H9 (cell line): ENCODE results near the gene EPYC. TPM values are rescaled to one million over a fixed set of nuclear protein-coding genes. Genes with fewer than 3 reads are reported as not detected.

Experiments
- DNase-seq: peaks from one replicate; pipeline ENCODE4 v3.0.0-alpha.2; 2017
- H2AFZ ChIP-seq: one replicate; pipeline ENCODE4 v1.6.1; 2013; ENCODE audit warnings: mild to moderate bottlenecking, low read length, control low read depth, moderate library complexity
- H2AK5ac ChIP-seq: 2 replicates; pipeline ENCODE4 v1.6.1; 2013; ENCODE audit warnings: low read length, control low read depth, mixed read lengths; ENCODE audit not compliant: insufficient read length
- H2BK120ac ChIP-seq: one replicate; pipeline ENCODE4 v1.6.1; 2013; ENCODE audit warnings: low read depth, mild to moderate bottlenecking, low read length, control low read depth, inconsistent platforms; ENCODE audit not compliant: poor library complexity, severe bottlenecking
- H2BK12ac ChIP-seq: 2 replicates; pipeline ENCODE4 v1.6.1; 2013; ENCODE audit warnings: low read length, control low read depth, mixed read lengths, low read depth; ENCODE audit not compliant: insufficient read length
- H2BK15ac ChIP-seq: 2 replicates; pipeline ENCODE4 v1.6.1; 2013; ENCODE audit warnings: low read depth, low read length, control low read depth
- H2BK20ac ChIP-seq: one replicate; pipeline ENCODE4 v1.6.1; 2013; ENCODE audit warnings: low read depth, mild to moderate bottlenecking, low read length, control low read depth, inconsistent platforms; ENCODE audit not compliant: poor library complexity, severe bottlenecking
- H2BK5ac ChIP-seq: 2 replicates; pipeline ENCODE4 v1.6.1; 2013; ENCODE audit warnings: low read length, control low read depth, mixed read lengths; ENCODE audit not compliant: insufficient read length
- H3K14ac ChIP-seq: 2 replicates; pipeline ENCODE4 v1.6.1; 2013; ENCODE audit warnings: low read length, control low read depth; ENCODE audit not compliant: insufficient read depth
- H3K18ac ChIP-seq: 2 replicates; pipeline ENCODE4 v1.6.1; 2013; ENCODE audit warnings: low read depth, mild to moderate bottlenecking, mixed read lengths, low read length, control low read depth; ENCODE audit not compliant: insufficient read length
- H3K23ac ChIP-seq: 2 replicates; pipeline ENCODE4 v1.6.1; 2013; ENCODE audit warnings: low read length, control low read depth, mixed read lengths, low read depth; ENCODE audit not compliant: insufficient read length
- H3K23me2 ChIP-seq: 2 replicates; pipeline ENCODE4 v1.6.1; 2013; ENCODE audit warnings: low read depth, mild to moderate bottlenecking, mixed read lengths, low read length, control low read depth; ENCODE audit not compliant: insufficient read length, poor library complexity, severe bottlenecking
- H3K27ac ChIP-seq: 2 replicates; pipeline ENCODE4 v1.5.1; 2013; ENCODE audit warnings: low read length, control low read depth, mixed read lengths, low read depth; ENCODE audit not compliant: insufficient read length
- H3K27me3 ChIP-seq: 2 replicates; pipeline ENCODE4 v1.6.1; 2013; ENCODE audit warnings: low read length, control low read depth, inconsistent platforms; ENCODE audit not compliant: insufficient read depth
- H3K4ac ChIP-seq: 2 replicates; pipeline ENCODE4 v1.6.1; 2013; ENCODE audit warnings: low read depth, mild to moderate bottlenecking, control low read depth, inconsistent platforms, low read length, moderate library complexity
- H3K4me1 ChIP-seq: 2 replicates; pipeline ENCODE4 v1.6.1; 2013; ENCODE audit warnings: low read length, control low read depth, inconsistent platforms; ENCODE audit not compliant: insufficient read depth
- H3K4me2 ChIP-seq: 2 replicates; pipeline ENCODE4 v1.6.1; 2013; ENCODE audit warnings: low read length, control low read depth, mixed read lengths; ENCODE audit not compliant: insufficient read length, insufficient read depth
- H3K56ac ChIP-seq: 2 replicates; pipeline ENCODE4 v1.6.1; 2013; ENCODE audit warnings: low read depth, mild to moderate bottlenecking, mixed read lengths, low read length, control low read depth; ENCODE audit not compliant: insufficient read length
- H3K79me1 ChIP-seq: 2 replicates; pipeline ENCODE4 v1.6.1; 2013; ENCODE audit warnings: low read depth, mild to moderate bottlenecking, moderate library complexity, low read length, control low read depth, inconsistent platforms; ENCODE audit not compliant: insufficient read depth, poor library complexity, severe bottlenecking
- H3K79me2 ChIP-seq: 2 replicates; pipeline ENCODE4 v1.6.1; 2013; ENCODE audit warnings: low read length, control low read depth, inconsistent platforms; ENCODE audit not compliant: insufficient read depth
- H3K9ac ChIP-seq: 2 replicates; pipeline ENCODE4 v1.6.1; 2013; ENCODE audit warnings: low read length, control low read depth, mixed read lengths; ENCODE audit not compliant: insufficient read length; ENCODE audit errors: extremely low read depth
- H3K9me3 ChIP-seq: one replicate; pipeline ENCODE4 v1.6.1; 2013; ENCODE audit warnings: low read depth, low read length, inconsistent platforms; ENCODE audit not compliant: control insufficient read depth
- H3T11ph ChIP-seq: one replicate; pipeline ENCODE4 v1.6.1; 2013; ENCODE audit warnings: mild to moderate bottlenecking, low read length, control low read depth, inconsistent platforms
- H4K20me1 ChIP-seq: one replicate; pipeline ENCODE4 v1.6.1; 2013; ENCODE audit not compliant: control insufficient read depth, insufficient read length, insufficient read depth
- H4K5ac ChIP-seq: 2 replicates; pipeline ENCODE4 v1.6.1; 2013; ENCODE audit warnings: low read depth, mild to moderate bottlenecking, mixed read lengths, low read length, control low read depth; ENCODE audit not compliant: insufficient read length
- H4K8ac ChIP-seq: replicated peaks from 2 replicates; pipeline ENCODE4 v1.6.1; 2013; ENCODE audit warnings: low read length, control low read depth, mixed read lengths, low read depth; ENCODE audit not compliant: insufficient read length
- H4K91ac ChIP-seq: 2 replicates; pipeline ENCODE4 v1.6.1; 2013; ENCODE audit warnings: low read depth, mild to moderate bottlenecking, moderate library complexity, mixed read lengths, low read length, control low read depth; ENCODE audit not compliant: insufficient read length
- H3K27ac Mint-ChIP-seq, 3 experiments: 2 replicates in 2 of 3; 3 replicates in 1 of 3; pipeline ENCODE4 v1.8.0; 2020 to 2021; ENCODE audit warnings: mixed read lengths in 3 of 3, mild to moderate bottlenecking in 1 of 3, moderate library complexity in 1 of 3
- H3K27me3 Mint-ChIP-seq: 2 replicates; pipeline ENCODE4 v1.8.0; 2021; ENCODE audit warnings: low read depth, mild to moderate bottlenecking, moderate library complexity, mixed read lengths
- H3K36me3 Mint-ChIP-seq, 3 experiments: 2 replicates in 2 of 3; 3 replicates in 1 of 3; pipeline ENCODE4 v1.8.0; 2020 to 2021; ENCODE audit warnings: low read depth in 3 of 3, mixed read lengths in 3 of 3; ENCODE audit not compliant: insufficient read depth in 1 of 3
- H3K4me1 Mint-ChIP-seq, 2 experiments: 2 replicates each; pipeline ENCODE4 v1.8.0; 2020; ENCODE audit warnings: mixed read lengths in 2 of 2
- H3K4me3 Mint-ChIP-seq, 2 experiments: 2 replicates in 1 of 2; 3 replicates in 1 of 2; pipeline ENCODE4 v1.8.0; 2020 to 2021; ENCODE audit warnings: mild to moderate bottlenecking in 2 of 2, mixed read lengths in 2 of 2, moderate library complexity in 1 of 2
- H3K9me3 Mint-ChIP-seq, 2 experiments: 2 replicates in 1 of 2; 3 replicates in 1 of 2; pipeline ENCODE4 v1.8.0; 2020; ENCODE audit warnings: mild to moderate bottlenecking in 2 of 2, mixed read lengths in 2 of 2, moderate library complexity in 1 of 2
- CTCF ChIP-seq: fragments of 200-600 bp; sonication (generic); conservative IDR thresholded peaks from 3 replicates; pipeline ENCODE4 v1.8.0; 2021; ENCODE audit warnings: antibody characterized with exemption, mild to moderate bottlenecking
- WGBS: extraction: QIAGEN DNeasy Blood & Tissue Kit; methylation state at CpG from one replicate; pipeline ENCODE4 v1.1.7; 2013; ENCODE audit warnings: missing lambda C conversion rate, low lambda C conversion rate, mixed read lengths; ENCODE audit not compliant: insufficient read length; ENCODE audit errors: extremely low coverage; 5-methylcytosine and 5-hydroxymethylcytosine counted together
- total RNA-seq: library from RNA; stranded (reverse); gene quantifications from 2 replicates; pipeline ENCODE4 v1.2.1, GENCODE V29; 2021

Gene EPYC
- total RNA-seq, 1 experiment from 2014 or later, result not detected

GRCh38 chr12:90917431-90917830 lies 87.3 kb downstream of the EPYC start:
- Mint-ChIP-seq H3K4me1 (peaks cover 8% of the 10 kb centered on the region in 2 experiments), H3K9me3 (peaks cover 6% of the 10 kb centered on the region in 2 experiments; a peak in 4 of 5 replicates), H3K27me3 (no peaks in the 10 kb centered on the region), H3K36me3 (peaks cover 0 to 4% (median 0%) of the 10 kb centered on the region in 3 experiments; a peak in 2 of 7 replicates), H3K27ac (no peak overlapping the region), H3K4me3 (no peak overlapping the region)
- Histone ChIP-seq H3K27ac (no peak overlapping the region), H4K8ac (no peak overlapping the region), H3K79me1 (no peaks in the 10 kb centered on the region), H3K14ac (no peak overlapping the region), H2AK5ac (no peak overlapping the region), H4K5ac (no peak overlapping the region), H3K79me2 (no peaks in the 10 kb centered on the region), H2BK20ac (no peak overlapping the region), H4K20me1 (no peaks in the 10 kb centered on the region), H2BK120ac (no peak overlapping the region), H2AFZ (no peak overlapping the region), H2BK5ac (no peak overlapping the region), H3K4me1 (no peaks in the 10 kb centered on the region), H3K23ac (no peak overlapping the region), H3K9me3 (no peaks in the 10 kb centered on the region), H3K9ac (no peak overlapping the region), H3T11ph (no peak overlapping the region), H3K23me2 (no peaks in the 10 kb centered on the region), H2BK12ac (no peak overlapping the region), H3K56ac (no peak overlapping the region), H4K91ac (no peak overlapping the region), H3K18ac (no peak overlapping the region), H3K4me2 (no peak overlapping the region), H2BK15ac (no peak overlapping the region), H3K27me3 (no peaks in the 10 kb centered on the region), H3K4ac (no peak overlapping the region)
- no peak for DNase-seq
- TF ChIP-seq CTCF, result no peak
- whole genome bisulfite sequencing, result no CpG with 5 or more reads among the region's 2 CpGs
